Stimulated activated CD8-positive, alpha-beta memory T cell treated with anti-CD3 and anti-CD28 coated beads, Interleukin-4, amount 100 ng/mL, for 24 hours (primary cell): Measurements from ENCODE around the gene GALNTL6.

Experiments
- DNase-seq: peaks from one replicate; pipeline ENCODE4 v3.0.0-alpha.2; 2020; ENCODE audit warnings: low read depth

Gene GALNTL6

GRCh38 chr4:173074501-173074946, 1261.3 kb downstream of the GALNTL6 start:
- DNase-seq, result no peak

GRCh38 chr4:173076903-173077634, 1263.9 kb downstream of the GALNTL6 start:
- no peak for DNase-seq

GRCh38 chr4:173088144-173088543, 1274.9 kb downstream of the GALNTL6 start:
- no peak for DNase-seq
